PFSK-1 (cell line): Measurements from ENCODE around the gene TBC1D3B.

ENCODE experiments used
- FOXP2 ChIP-seq: optimal IDR thresholded peaks from 2 replicates; pipeline ENCODE3; 2011; ENCODE audit warnings: borderline replicate concordance, control low read depth, inconsistent platforms; ENCODE audit not compliant: insufficient read depth; ENCODE audit errors: extremely low read length, extremely low read depth
- POLR2AphosphoS5 ChIP-seq: IDR thresholded peaks from 2 replicates; pipeline ENCODE4 v1.6.1; 2012; ENCODE audit warnings: low read depth, mild to moderate bottlenecking, control low read depth, low read length, moderate library complexity
- REST ChIP-seq, 2 experiments: IDR thresholded peaks; 2 replicates each; pipeline versions ENCODE4 v1.6.1 to v1.8.0; 2011 to 2012; ENCODE audit warnings: low read depth in 2 of 2, low read length in 2 of 2, control low read depth in 1 of 2, inconsistent platforms in 1 of 2, mild to moderate bottlenecking in 1 of 2, moderate library complexity in 1 of 2; ENCODE audit not compliant: insufficient read depth in 1 of 2
- SIN3A ChIP-seq: IDR thresholded peaks from 2 replicates; pipeline ENCODE4 v1.6.1; 2012; ENCODE audit warnings: mild to moderate bottlenecking, low read length, moderate library complexity, borderline replicate concordance; ENCODE audit not compliant: insufficient read depth
- TAF1 ChIP-seq: IDR thresholded peaks from 2 replicates; pipeline ENCODE4 v1.6.1; 2012; ENCODE audit warnings: low read length, control low read depth, borderline replicate concordance; ENCODE audit not compliant: insufficient read depth

The TBC1D3B gene

DNA sequence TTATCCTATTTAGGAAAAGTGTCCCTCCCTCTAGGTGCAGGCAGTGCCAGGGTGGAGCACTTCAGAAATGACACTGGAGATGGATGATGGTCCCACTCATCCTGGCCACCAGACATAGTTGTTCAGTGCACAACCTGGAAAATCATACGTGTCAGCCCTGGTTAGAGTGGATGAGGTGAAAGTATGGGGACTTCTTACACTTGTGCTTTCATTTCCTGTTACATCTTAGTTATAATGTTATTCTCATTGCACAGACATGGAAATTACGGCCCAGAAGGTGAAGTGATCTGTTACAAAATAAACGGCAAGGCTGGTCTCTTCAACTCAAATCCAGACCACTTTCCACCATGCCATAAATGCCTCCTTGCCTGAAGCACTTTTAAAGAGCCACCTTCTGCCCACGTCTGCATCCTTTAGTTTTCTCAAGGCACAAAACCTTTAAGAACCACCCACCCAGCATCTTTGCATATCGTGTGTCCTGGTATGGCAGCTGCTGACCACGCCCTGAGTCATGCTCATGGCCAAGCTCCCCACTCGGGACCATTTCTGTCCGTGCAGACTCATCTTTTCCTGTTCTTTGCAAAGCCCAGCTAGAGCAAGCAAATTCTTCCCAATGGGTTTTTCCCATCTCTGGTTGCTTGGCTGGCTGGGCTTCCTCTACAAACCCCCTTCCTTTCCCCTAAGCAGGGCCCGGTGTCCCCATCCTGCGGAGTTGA, 22.4 kb downstream of the TBC1D3B start:
- TF ChIP-seq POLR2AphosphoS5 (no peak), REST (IDR thresholded peaks at IDR 0.05; ENCODE audit: insufficient read depth in 1 of 2, low read depth in 2 of 2, low read length in 2 of 2) (no peak), TAF1 (no peak), FOXP2 (no peak), SIN3A (no peak)

- TF ChIP-seq REST (IDR thresholded peaks at IDR 0.05; ENCODE audit: insufficient read depth in 1 of 2, low read depth in 2 of 2, low read length in 2 of 2) (no peak), SIN3A (no peak), FOXP2 (no peak), POLR2AphosphoS5 (no peak), TAF1 (no peak)
These were observed 23.8 kb downstream of the TBC1D3B start for GRCh38 chr17:36152639-36153120.

GRCh38 chr17:36151891-36152638, 24.4 kb downstream of the TBC1D3B start:
- no peak for TF ChIP-seq TAF1
- no peak for TF ChIP-seq SIN3A
- no peak for TF ChIP-seq FOXP2
- no peak for TF ChIP-seq REST (IDR thresholded peaks at IDR 0.05; ENCODE audit: insufficient read depth in 1 of 2, low read depth in 2 of 2, low read length in 2 of 2)
- no peak for TF ChIP-seq POLR2AphosphoS5

DNA sequence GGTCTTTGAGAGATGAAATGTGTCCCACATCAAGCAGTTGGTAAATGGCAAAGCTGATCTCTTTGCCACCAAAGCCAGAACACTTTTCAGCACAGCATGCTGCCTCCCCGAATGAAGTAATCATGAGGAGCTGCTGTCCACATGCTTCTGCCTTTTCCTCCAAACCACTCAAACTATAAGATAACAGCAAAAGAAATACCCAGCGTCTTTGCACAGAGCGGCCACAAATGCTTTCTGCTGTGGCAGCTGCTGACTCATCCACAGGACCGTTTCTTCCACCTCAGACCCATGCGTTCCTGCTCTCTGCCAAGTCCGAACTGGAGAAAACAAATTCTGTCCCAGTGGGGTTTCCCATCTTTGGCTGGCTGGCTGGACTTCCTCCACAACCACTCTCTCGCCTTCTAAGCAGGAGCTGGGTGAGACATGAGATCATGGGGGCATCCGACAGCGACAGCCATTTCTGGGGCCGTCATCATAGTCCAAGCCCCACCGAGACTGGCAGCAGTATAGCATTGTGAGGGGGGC, 27.1 kb downstream of the TBC1D3B start:
- TF ChIP-seq FOXP2 (no peak), SIN3A (no peak), REST (IDR thresholded peaks at IDR 0.05; ENCODE audit: insufficient read depth in 1 of 2, low read depth in 2 of 2, low read length in 2 of 2) (no peak), TAF1 (no peak), POLR2AphosphoS5 (no peak)
